22Rv1 (cell line): ENCODE results near the gene IL17RA.

Experiments used
- CTCF ChIP-seq: fragments of 450-650 bp; IDR thresholded peaks from 2 replicates; pipeline ENCODE4 v1.5.1; 2017; ENCODE audit warnings: mild to moderate bottlenecking
- ZFX ChIP-seq: fragments of 450-650 bp; IDR thresholded peaks from 2 replicates; pipeline ENCODE4 v1.6.1; 2017; ENCODE audit warnings: antibody characterized with exemption, borderline replicate concordance

- TF ChIP-seq CTCF (no peak), ZFX (no peak)
These were observed 20.2 kb upstream of the IL17RA start for GRCh38 chr22:17064498-17065100.
